IPS-NIHi7 (cell line): ENCODE data around the gene NAA40.

Experiments
- DNase-seq: peaks from one replicate; pipeline ENCODE4 v3.0.0; 2012; ENCODE audit warnings: mixed read lengths; ENCODE audit errors: extremely low spot score

NAA40 gene

DNA sequence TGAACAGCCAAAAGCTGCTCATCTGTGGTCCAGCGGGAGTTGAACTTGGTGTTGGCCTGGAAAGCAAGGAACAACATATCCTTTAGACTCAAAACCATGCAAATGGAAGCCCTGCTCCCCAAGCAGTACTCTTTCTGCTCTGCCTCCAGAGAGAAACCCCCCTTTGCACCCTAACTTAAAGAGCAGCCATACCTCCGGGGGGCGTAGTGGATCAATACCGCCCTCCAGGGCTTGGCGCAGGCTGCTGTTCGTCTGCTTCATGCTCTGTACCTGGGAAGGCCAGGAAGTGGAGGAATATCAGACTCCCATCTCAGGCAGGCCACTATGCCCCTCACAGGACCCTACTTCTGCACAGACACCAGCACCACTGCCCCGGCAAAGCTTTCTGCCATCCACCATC lies 26.1 kb upstream of the NAA40 start:
- DNase-seq: no peak

DNA sequence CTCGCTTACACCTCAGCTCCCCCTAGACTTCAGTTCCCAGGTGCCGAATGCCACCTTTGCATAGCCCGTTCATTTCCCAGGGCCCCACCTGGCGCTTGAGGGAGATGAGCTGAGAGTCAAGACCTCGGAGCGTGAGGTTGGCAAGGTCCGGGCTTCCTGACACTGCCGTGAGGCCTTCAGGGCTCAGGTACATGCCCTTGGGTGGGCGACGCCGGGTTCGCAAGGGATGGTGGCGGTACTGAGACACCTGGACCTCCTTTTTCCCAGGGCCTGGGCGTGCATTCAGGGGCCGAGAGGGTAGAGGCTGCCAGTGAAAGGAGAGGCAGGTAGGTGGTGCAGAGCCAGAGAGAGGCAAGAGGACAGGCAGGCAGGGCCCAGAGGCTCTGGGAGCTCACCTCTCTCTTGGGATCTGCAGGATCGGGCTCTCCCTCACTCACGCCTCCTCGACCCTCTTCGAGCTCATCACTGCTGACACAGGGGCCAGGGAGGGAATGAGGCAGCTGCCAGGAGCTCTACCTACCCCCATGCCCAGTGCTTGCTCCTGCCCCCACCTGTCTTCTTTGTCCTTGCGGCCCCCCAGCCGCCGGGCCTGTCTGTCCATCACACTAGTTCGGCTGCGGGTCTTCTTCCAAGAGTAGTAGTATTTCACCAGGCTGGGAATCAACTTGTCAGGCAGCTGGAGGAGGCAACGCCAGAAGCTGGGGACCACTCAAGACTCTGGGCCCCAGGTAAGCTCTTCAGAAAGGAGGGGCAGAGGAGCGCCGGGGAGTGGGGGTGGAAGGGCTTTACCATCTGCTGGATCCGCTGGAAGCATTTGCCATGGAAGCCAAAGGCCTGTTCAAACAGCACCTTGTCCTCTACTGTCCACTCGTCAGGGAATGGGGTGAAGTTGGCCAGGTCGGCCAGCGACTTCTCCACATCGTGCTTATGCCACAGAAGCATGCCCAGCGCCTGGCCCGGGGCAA lies 24.7 kb upstream of the NAA40 start:
- no peak for DNase-seq

DNA sequence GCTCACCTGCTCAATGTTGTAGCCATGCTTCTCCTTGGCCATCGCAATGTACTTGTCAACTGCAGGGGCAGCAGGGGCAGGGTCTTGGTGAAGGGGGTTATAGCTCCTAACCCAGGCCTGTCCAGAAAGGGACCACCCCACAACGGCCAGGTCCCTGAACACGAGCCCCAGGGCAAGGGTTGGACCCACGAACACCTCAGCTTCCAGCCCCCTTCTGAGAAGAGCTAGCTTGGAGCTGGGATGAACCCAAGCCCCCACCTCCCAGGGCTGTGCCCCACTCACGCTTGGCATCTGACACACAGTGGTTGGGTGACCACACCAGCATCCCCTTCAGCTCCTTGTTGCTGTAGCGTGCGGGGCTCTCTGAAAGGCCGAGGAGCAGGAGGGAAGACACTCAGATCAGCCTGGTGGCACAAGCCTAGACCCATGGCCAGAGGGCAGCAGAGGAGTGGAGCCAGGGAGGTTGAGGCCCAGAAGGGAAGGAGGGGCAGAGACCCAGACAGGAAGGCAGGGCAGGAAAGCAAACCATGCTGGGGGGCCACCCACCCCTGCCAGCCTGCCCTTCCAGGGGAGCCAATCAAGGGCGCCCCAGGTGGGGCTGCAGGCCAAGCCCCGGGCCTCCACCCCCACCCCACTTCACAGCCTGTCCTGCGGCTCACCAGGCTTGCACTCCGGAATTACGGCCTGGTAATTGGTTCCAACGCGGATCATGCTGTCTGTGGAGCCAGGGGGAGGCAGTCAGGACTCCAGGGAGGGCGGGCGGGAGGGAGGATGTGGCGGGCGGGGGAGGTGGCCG lies 23.7 kb upstream of the NAA40 start:
- DNase-seq: no peak

DNA sequence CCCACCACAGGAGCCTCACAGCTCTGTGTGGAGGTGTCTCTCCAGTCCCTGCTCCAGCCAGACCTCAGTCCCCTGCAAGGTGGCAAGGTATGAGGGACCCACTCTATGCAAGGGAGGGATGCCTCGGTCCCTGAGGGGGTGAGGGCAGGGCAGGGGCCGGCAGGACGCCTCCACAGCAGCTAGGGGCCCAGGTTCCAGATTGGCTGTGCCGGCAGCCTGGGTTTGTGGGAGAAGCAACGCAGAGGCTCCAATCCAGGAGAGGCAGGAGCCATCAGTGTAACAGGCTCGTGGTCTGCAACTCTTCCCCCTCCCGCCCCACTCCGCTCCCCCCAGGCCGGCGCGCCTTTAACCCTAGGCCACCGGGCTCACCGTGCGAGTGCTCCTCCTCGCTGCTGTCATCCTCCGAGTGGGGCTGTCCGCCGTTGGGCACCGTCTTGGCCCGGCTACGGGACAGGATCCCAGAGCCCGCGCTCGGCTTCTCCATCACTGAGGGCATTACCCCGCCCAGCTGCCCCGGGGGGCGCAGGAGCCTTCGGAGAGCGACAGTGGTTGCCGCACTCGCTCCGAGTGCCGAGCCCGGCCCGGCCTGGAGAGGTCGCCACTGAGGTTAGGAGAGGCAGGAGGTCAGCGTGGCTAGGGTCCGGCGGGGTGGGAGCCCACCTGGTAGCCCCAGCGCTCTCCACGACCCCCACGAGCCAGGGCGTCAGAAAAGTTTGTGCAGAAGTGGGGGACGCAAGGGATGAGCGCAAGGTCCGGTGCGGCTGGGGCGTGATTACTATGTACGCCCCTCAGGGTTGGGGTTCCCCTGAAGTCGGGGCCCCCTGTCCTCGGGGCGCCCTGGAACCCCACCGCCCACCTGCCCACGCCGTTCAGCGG lies 22.6 kb upstream of the NAA40 start:
- peak; percentile 87 for DNase-seq

DNA sequence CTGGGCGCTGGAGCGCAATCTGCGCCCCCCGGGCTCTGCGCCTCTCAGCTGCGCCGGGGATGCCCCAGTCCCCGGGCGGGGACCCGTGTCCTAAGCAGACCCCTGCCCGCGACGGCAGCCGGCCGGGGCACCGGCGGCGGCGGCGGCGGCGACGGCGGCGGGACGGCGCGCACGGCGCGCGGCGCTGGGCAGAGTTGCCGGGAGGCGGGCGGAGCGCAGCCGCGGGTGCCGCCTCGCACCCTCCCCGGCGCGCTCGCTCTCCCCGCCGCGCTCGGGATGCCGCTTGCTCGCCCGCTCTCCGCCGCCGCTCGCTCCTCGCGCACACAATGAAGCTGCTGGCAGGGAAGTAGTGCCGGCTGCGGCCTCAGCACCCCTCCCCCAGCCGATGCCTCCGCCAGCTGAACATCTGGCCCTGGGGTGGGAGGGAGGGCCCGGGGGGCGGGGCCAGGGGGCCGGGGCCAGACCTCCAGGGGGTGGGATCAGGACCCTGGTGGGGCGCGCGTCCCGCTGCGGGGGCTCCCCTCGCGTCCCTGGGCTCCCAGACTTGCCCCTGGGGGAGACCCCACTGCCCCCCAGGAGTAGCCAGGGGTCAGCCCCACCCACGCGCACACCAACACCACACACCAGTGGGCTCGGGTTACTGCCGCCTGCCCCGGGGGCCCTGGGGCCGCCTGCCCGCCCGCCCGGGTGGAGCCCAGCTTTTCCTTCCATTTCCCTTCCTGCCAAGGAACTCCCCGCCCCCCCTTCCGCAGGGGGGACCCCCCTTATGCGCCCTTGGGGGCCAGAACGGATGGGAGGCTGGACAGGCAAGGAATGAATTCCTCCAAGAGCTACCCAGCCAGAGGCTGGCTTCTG lies 21.7 kb upstream of the NAA40 start, which contains the start of gene RCOR2:
RCOR2 (minus strand) TSS at position 328 of the 855 bp plus-strand sequence. CDS start 708 bp downstream, outside the sequence.
- peak; percentile 88 for DNase-seq

DNA sequence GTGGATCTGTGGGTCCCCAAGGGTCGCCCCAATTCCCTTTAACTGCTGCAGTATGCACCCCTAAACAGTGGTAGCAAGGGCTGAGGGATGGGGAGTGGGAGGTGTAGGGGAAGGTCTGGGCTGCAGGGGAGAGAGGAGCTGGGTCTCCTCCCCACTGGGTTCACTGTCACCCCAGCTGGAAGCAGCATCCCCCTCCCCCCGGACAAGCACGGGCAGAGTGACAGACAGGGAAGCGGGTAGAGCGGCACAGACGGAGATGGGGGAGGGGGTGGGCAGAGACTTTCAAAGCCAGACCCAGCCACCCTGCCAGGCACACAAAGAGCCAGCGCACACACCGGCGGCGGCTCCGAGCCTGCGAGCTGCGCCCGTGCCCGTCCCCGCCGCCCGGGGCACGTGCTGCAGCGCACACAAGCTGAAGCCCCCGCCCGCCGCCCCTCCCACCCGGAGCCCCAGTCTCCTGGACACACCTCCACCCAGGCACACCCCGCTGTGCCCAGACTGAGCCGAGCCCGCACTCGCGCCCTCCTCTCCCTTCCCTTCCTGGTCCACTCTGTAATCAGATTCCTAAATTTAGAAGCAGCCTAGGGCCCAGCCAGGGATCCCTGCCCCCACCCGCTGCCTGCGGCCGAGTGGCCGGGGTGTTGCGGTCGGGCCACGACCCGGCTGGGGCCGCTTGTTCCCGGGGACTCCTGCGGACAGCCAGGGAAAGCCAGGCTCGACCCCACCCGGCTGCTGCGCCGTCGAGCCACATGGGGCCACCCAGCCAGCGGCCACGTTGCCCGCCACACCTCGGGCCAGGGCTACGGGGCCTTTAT lies 20.9 kb upstream of the NAA40 start:
- DNase-seq: peak; percentile 68

DNA sequence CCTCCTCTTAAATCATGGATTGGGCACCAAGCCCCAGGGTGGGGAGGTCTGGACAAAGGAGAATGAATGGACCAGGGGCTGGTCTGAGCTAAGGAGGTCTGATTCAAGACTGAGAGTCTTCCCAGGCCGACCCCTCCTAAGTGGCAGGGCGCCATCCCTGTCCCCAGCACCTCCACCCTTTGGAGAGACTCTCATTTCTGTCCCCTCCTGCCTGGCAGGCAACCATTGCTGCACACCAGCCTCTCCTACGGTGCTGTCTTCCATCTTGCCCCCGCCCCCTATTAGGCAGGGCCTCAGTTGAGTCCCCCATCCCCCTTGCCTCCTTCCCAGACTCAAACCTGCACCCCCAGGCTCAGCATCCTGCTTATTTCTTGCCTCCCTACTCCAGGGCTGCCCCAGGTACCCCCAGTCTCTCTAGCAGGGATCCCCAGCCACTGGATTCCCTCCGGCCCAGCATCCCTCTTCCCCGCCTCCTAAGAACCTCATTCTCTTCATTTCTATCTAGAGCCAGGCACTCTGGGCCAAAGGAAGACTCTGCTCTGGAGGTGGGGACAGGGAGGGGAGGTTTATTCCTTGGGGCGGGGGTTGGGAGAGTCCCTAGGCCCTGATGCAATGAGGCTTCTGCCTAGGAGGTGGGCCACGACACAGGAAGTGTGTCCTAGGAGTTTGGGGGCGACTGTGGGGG lies 20.2 kb upstream of the NAA40 start:
- DNase-seq: no peak

DNA sequence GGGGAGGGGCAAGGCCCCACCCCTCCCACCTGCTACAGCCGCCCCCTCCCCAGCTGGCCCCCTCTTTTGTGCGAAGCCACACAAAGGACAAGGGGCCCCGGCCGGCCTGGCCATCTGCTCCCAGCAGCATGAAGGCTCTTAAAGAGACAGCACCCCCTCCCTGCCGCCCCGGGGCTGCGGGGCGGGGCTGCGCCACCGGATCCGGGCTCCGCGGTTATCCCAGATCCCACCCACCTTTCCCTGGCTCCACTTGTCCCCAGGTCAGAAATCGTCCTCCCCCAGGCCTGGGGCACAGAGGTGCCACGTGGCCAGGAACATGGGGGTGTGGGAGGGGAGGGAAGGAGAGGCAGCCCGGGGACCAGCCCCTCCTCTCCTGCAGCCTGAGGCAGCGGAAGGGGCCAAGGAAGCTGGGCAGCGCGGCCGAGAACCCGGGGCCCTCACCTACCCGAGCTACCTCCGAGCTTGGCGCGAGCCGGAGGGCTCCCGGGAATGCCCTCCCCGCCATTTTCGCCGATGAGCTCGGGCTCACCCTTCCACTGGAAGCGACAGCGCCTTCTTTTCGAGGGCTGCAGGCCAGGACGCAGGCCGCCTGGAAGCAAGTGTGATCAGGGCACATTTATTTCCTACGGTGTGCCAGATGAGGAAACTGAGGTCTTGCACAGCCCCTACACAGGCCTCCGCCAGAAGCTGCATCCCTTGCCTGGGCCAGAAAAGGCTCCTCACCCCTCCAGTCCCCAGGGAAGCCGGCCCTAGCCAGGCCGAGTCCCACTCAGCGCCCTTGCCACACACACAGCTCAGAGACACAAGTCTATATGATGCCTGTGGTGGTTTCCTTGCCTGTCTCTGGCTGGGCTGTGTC lies 19.3 kb upstream of the NAA40 start:
- DNase-seq: peak; percentile 78

DNA sequence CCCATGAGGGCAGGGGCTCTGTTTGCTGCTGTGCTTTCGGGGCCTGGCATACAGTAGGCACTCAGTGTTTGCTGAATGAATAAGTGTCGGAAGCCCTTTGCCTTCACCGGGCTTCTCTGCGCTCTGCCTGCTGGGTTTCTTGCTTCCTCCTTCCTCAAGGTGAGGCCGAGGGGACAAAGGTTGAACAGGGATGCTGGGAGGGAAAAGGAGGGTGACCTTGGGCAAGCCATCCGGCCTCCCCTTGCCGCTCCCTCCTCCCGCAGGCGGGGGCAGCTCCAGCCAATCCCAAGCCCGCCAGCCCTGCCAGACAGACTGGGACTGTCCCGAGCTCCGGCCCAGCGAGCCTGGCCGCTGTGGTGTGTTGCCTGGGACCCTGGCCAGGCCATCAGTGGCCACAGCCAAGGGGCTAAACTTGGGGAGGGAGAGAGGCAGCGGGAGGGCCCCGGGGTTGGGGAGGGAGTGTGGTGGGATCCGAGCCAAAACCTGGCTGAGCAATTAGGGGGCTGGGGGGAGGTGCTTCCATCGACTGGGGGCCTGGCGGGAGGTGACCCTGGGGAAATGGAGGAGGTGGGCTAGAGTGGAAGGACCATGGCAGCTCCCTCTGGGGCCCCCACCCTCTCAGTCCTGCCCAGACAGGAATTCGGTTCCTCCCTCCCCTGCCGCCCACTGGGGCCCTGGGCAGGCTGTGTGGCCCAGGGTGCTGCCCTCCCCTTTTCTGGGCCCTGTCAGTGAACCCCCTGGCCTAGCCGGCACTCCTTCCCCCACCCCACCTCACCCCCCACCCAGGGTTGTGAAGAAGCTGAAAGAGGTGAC lies 18.5 kb upstream of the NAA40 start:
- peak; percentile 80 for DNase-seq

DNA sequence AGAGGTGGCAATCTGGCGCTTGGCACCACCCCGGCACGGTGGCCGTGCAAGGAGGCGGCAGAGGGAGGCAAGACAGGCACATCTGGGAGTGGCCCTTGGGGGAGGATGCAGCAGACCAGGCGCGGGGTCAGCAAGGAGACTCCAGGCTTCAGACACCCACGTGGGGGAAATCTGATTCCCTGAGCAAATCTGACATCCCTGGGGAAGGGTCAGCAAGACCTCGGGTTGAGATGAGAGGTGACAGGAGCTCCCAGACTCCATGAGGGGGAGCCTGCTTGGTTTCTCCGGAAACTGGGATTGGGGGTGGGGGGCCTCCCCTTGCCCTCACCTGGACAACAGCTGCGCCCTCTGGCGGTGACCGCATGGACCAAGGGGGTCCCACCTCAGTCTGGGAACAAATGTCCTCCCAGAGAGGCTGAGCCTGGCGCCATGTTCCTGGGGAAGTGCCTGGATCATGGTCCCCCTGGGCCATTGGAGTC lies 17.8 kb upstream of the NAA40 start:
- DNase-seq: peak; percentile 83

DNA sequence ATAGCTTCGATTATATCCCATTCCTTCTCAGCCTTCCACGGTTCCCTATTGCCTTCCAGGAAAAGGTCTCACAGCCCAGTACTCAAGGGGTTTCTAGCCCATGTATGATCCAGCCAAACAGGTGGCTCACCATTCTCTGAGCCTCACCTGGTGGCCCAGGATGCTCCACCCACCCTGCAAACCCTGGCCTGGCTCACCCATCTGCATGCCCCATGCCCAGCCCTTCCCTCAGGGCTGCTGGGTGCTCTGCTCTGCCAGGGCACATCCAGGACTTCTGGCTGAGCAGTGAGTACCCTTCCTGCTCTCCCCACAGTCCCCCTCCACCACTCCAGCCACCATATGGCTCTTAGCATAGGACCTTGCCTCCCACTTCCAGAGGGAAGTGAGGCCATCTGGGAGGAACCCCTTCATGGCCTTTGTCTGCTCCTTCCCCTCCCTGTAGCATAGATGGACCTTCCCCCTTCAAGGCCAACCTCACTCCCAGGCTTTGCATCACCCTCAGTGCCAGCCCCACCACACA lies 16.1 kb upstream of the NAA40 start:
- no peak for DNase-seq

DNA sequence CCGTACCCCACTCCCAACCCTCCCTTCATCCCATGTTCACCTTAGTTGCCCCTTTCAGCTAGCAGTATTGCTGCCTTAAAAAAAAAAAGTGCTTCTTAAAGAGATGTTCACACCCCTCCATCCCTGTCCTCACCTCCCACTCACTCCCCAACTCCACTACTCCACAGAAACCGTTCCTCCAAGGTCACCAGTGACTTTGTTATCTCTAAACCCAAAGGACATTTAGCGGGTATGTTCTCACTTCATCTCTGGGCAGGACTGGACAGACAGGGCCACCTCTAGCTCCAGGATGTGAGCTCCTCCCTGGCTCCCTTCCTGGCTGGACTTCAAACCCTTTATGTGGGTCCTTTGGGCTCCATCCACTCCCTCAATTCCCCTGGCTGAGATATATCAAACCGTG lies 15.5 kb upstream of the NAA40 start:
- DNase-seq: no peak

DNA sequence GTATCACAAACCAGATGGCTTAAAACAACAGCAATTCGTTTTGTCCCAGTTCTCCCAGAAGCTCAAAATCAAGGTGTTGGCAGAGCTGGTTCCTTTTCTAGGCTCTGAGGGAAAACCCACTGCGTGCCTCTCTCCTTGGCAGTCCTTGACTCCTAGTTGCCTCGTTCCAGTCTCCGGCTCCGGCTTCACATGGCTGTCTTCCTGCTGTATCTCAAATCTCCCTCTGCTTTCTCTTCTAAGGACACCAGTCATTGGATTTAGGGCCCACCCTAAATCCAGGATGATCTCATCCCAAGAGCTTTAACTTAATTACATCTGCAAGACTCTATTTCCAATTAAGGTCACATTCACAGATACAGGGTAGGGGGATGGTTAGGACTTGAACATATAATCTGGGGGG lies 9.2 kb upstream of the NAA40 start:
- DNase-seq: no peak

DNA sequence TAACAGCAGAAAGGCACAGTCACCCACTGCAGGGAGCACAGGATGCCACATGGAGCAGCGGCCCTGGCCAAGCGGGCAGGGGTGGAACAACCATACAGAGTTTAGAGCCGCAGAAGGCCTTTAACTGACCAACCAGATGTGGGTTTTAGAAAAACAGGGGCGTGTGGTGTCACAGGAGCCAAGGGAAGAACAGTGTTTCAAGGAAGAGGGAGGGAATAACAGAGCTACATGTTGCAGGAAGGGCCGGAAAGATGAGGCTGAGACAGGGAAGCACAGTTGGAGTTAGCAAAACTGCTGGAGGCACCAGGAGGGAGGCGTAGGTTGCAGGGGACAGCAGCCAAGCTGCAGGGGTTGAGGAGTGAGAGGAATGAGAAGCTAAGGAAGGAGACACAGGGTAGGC lies 7.8 kb upstream of the NAA40 start:
- DNase-seq: no peak

DNA sequence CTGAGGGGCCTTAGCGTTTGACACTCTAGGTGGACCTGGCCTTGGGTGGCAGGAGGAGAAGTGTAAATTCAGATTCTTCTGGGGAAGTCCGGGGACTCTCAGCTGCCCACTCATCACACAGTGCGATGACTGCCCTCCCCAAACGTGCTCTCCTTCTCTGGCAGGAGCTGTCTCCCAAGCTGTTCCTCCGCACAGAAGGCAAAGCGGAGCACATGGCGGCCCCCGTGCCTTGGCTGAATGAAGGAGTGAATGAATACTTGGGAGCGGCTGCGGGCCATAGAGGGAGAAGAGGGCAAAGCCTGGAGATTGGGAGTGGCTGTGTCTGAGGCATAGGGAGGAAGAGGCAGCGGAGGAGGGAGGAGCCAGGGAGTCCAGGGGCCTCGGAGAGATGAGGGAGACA lies 6.9 kb upstream of the NAA40 start:
- DNase-seq: no peak

DNA sequence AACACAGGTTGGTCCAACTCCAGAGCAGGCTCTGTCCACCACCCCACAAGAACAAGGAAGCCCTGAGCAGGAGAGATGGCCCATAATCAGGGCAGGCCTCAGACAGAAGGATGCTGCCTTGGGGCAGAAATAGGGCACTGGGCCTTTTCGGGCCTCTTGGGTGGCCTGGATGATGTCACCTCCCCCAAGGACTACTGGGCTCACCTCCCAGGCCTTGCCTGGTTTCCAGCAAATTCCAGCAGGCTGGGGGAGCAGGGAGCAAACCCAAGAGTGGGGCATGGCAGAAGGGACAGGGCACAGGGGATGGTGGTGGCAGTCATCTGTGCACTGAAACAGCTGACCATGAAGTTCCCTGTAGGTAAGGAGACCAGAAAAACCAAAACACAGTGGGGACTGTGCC lies 5.3 kb upstream of the NAA40 start:
- DNase-seq: no peak
